Cardiac fibroblast (primary cell): ENCODE measurements around the gene CCN2.

Experiments
- DNase-seq, 2 donors: peaks; one replicate each; pipeline versions ENCODE4 v3.0.0 to v3.0.0-alpha.2; 2010; ENCODE audit warnings: low read depth in 2 of 2
- H3K4me3 ChIP-seq, 2 donors: replicated peaks in 1 of 2; 1 replicate in 1 of 2; 2 replicates in 1 of 2; pipeline ENCODE4 v1.5.1; 2011; ENCODE audit warnings: low read depth in 2 of 2, low read length in 2 of 2, mild to moderate bottlenecking in 2 of 2, moderate library complexity in 1 of 2
- CTCF ChIP-seq: IDR thresholded peaks from one replicate; pipeline ENCODE4 v1.5.1; 2011; ENCODE audit warnings: low read depth, mild to moderate bottlenecking, low read length, inconsistent platforms

The CCN2 gene

GRCh38 chr6:131967948-131968347, 16.8 kb upstream of the CCN2 start:
- H3K4me3 ChIP-seq: no peak overlapping the region
- TF ChIP-seq CTCF: no peak
- no peak for DNase-seq

DNA sequence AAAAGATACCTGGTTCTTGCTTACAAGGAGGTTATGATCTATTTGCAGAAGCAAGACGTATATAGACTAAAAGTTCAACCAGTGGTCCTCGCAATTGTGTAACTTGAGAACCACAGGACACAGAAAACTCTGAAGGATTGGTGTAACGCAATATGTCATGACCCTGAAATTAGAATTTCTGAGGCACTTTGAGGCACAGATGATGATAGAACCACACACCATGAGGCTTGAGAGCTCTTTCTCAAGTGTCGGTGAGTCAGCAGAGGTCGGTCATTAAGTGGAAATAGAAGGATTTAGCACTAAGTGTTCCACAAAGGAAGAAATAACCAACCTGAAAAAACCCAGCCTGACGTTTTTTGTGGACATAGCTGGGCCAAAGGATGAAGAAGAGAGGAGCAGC, 15.3 kb upstream of the CCN2 start:
- H3K4me3 ChIP-seq: no peak overlapping the region
- DNase-seq: peak; percentile 61
- TF ChIP-seq CTCF: no peak

DNA sequence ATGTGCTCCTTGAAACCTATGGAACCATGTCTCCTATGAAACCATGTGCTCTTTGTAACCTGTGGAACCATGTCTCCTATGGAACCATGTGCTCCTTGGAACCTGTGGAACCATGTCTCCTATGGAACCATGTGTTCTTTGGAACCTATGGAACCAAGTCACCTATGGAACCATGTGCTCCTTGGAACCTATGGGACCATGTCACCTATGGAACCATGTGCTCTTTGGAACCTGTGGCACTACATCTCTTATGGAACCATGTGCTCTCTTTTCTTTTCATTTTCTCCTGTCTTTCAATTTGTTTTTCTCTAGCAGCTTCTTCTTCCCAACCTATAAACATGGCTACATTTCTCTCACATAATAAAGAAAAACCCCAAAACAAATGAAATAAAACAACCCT, 11.9 kb upstream of the CCN2 start:
- no peak for DNase-seq
- no peak for TF ChIP-seq CTCF

DNA sequence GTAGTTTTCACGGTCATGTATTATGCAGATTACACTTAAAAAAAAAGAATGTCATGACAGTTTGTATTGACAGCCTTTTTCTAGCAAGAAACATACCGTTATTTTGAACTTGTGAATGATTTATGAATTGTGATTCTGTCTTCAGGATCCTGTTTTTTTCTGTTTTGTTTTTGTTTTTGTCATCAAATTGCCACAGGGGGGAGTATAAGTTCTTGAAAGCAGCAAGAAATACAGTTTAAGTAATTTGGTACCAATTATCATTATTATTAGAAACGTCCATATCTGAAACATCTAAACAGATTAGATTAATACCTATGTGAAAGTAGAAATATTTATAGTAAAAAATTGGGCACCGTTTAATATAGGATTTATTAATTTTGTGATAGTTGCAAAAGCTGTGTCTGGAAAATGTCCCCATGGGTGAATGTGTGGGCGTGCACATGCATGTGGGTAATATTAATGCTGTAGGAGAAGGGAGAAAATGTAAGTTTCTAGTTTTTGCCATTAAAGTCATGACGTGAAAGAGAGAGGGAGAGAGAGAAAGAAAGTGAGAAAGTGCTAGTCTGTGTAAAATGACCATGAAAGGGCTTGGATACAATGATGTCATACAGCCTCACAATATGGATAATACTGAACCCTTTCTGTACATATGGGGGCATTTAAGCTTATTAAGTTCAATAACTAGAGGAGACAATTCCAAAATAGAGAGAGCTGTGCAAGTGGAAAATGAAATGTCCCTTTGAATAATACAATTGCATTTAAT, 9.4 kb upstream of the CCN2 start:
- DNase-seq: peak; percentile 65 to 78

More for the DNA sequence above, 11.9 kb upstream of the CCN2 start:
- H3K4me3 ChIP-seq: no peak overlapping the region

DNA sequence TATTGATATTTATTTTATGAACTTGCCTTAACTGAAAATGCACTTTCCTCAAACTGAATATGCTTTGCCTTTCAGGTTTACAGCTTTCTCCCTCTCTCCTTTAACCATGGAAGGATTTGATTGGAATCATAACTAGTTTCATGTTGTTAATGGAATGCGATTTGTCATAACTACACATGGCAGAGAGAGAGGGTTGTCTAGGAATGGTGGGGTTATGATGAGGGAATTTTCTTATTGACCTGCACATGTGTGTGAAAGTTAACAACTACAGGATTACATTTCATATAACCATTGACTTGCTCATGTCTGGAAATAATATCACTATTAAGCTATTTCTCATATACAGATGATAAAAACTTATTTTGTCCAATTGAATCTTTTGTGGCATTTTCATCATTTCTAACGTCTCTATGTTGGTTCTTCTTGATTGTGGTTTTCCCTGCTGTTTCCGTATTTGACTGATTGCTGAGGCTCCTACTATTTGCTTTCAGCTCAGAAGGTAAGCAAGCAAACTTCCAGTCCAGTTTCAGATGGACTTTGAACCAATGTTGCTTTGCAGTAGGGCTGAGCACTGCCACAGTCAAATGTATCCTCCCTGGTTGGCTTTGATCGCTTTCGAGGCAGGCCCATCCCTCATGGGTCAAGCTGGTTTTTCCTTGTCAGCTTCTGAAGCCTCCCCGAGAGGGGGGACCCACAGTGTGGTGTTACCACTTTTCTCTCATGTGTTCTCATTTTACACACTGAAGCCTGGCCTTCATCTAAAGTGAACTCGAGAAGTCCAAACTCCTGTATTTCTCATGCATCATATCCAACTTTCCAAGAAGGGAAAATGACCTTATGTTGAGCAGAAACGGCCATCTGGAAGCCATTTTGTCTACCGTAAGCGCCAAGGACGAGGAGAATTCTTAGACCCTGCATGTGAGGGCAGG, 7.6 kb upstream of the CCN2 start:
- no peak overlapping the region for H3K4me3 ChIP-seq
- no peak for TF ChIP-seq CTCF
- DNase-seq: peak in 1 of 2 donors; percentile 36

More for the DNA sequence above, 9.4 kb upstream of the CCN2 start:
- H3K4me3 ChIP-seq: no peak overlapping the region
- TF ChIP-seq CTCF: peak; percentile 36

DNA sequence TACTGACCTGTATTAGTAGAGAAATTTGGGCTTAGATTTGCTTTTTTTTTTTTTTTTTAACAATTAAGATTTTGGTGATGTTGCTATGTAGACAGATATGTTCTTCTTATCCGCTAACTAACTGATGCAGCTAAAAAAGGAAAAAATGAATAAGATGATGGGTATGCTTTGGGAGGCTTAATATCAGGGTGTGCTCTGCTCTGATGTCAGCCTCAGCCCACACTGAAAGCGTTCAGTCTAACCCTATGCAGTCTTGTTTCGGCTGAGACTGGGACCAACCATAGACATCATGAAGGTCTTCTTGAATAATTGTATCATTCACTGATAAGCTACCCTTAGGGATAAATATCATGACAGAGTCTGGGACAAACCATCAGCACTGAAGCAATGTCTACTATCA, 6.9 kb upstream of the CCN2 start:
- no peak for TF ChIP-seq CTCF
- H3K4me3 ChIP-seq: no peak overlapping the region
- no peak for DNase-seq
